CD4-positive, alpha-beta T cell treated with Interleukin-12 subunit alpha and Interleukin-12 subunit beta, for 1 hour (primary cell): ENCODE measurements around the gene ERCC8.

Experiments used
- DNase-seq: peaks from one replicate; pipeline ENCODE4 v3.0.0-alpha.2; 2020

The ERCC8 gene

DNA sequence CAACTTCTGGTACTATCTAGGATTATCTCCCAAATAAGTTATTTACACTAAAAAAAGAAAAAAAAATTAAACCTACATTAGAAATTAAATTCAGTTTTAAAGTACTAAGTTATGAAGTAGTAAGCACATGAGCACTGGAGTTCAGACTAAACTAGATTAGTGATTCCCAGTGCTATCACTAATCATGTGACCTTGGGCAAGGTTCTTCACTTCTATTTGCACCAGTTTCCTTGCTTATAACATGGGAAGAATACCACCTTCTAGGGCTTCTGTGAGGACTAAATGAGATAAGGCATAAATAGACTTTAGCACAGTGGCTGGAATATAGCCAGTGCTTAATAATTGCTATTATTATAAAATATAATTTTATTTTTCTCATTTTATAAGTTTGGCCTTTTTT is 111.3 kb downstream of the ERCC8 start:
- no peak for DNase-seq

DNA sequence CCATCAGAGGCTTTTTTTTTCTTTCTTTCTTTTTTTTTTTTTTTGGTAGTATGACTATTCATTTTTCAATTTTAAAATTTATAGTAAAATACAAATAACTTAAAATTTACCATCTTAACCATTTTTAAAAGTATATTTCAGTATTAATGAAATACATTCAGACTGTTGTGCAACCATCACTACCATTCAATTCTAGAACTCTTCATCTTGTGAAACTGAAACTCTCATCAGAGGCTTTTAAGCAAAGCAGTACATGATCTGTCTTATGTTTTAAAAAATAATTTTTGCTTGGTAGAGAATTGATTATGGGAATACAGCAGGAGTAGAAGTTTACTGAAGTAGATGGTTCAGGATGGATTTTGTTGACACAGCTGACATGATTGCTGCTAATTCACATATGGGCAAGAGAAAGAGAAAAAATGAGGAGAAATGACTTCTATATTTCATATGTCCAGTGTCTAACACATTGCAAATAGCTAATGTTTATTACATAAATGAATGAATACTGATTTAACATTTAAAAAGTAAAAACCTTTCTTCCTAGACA is 114.2 kb downstream of the ERCC8 start:
- DNase-seq: no peak

DNA sequence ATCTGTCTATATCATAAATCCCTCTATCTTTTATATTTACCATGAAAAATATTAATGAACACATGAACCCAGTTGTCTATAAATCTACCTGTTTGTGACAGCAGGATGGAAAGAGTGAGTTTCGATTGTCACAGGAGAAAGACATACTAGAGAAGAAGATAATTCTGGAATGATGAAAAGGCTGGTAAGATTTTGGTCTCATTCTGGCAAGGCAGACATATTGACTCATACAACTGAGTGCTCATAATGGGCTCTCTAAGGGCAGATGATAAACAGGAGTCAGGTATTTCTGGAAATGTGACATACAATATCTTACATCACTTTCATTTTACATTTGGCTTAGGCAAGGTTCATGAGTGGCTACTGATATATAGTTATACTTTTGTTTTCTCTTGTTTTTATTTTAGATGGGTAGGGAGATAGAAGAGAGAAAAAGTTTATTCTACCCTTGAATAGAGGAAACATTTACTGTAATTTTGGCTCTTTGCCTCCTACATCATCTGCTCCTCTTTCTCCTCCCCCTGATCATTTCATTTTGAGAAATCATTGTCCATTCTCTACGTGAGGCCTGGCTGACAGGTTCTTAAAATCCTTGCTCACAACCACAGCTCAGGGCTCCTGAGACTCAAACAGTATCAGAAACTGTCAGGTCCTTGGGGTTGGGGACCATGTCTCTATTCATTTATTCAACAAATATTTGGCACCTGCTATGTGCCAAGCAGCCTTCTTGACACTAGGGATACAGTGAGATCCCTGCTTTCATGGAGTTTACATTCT is 115.2 kb downstream of the ERCC8 start:
- no peak for DNase-seq

DNA sequence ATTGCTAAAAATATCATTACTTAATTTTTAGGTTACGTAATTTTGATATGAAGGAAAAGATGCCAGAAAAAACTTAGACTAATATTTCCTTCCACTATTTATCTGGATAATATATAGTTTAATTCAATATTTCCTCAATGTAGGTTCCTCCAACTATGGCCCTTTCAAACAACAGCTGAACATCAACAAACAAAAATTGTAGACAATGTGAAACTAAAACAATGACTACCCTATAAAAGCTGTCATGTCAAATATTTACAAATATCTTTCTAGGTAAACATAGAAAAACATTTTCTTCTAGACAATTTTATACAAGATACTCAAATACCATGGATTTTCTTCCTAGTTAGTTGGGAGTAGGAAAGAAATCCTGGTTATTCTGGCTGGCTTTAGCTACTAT is 117.7 kb downstream of the ERCC8 start:
- DNase-seq: no peak

DNA sequence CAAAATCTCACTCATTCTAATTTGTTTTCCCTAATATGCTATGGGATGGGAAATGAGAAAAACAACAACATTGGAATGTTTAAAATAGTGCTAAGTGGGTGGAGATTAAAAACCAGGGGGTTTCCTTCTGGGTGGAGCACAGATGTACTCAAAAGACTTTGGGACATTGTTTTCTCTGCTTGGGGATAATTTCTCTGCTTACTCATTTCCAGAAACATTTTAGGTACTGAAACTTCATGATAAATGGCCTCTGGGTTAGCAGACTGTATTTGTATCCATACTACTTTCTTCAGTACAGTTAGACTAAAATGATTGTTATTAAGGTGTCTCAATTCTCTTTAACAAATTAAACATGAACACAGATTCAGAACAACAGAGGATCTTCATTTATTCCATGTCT is 118.2 kb downstream of the ERCC8 start:
- DNase-seq: no peak
